ENCODE data around the gene LAIR2. TPM values are rescaled to one million over a fixed set of nuclear protein-coding genes. Genes with fewer than 3 reads are reported as not detected.

The LAIR2 gene
- not detected for total RNA-seq

GRCh38 chr19:54502518-54503048, at the start of gene LAIR2:
Gene LAIR2, plus strand, starts transcription at chr19:54502831. Its CDS starts 88 bp downstream, at chr19:54502919.
- TF ChIP-seq CTCF (IDR thresholded peaks at IDR 0.05): no peak
- DNase-seq (ENCODE audit: low spot score): no peak
- Histone ChIP-seq H3K27ac (no peak within 1 kb of the TSS), H3K4me3 (no peak within 1 kb of the TSS), H3K4me1 (no peaks in the 10 kb centered on the region), H3K36me3 (no peaks in the 10 kb centered on the region), H3K27me3 (no peaks in the 10 kb centered on the region), H3K9me3 (no peaks in the 10 kb centered on the region)

GRCh38 chr19:54453921-54454780, 48.5 kb upstream of the LAIR2 start:
- Histone ChIP-seq H3K9me3 (no peaks in the 10 kb centered on the region), H3K36me3 (peaks cover 80% of the 10 kb centered on the region), H3K4me3 (no peak overlapping the region), H3K4me1 (peaks cover 0 to 32% of the 10 kb centered on the region in 2 donors), H3K27ac (no peak overlapping the region), H3K27me3 (no peaks in the 10 kb centered on the region)
- no peak for DNase-seq (ENCODE audit: low spot score)
- no peak for TF ChIP-seq CTCF (IDR thresholded peaks at IDR 0.05)

- no peak for DNase-seq (ENCODE audit: low spot score)
- Histone ChIP-seq H3K36me3 (peaks cover 89% of the 10 kb centered on the region), H3K27me3 (no peaks in the 10 kb centered on the region), H3K9me3 (no peaks in the 10 kb centered on the region), H3K4me1 (peaks cover 0 to 27% of the 10 kb centered on the region in 2 donors), H3K4me3 (no peak overlapping the region), H3K27ac (no peak overlapping the region)
- no peak for TF ChIP-seq CTCF (IDR thresholded peaks at IDR 0.05)
Observed at GRCh38 chr19:54454781-54455675, 47.6 kb upstream of the LAIR2 start.

- no peak for DNase-seq (ENCODE audit: low spot score)
- peaks cover 0 to 23% of the 10 kb centered on the region in 2 donors for H3K4me1 ChIP-seq
- peaks cover 97% of the 10 kb centered on the region for H3K36me3 ChIP-seq
Observed at GRCh38 chr19:54455786-54456422, 46.7 kb upstream of the LAIR2 start.

More at GRCh38 chr19:54455786-54456422, 46.7 kb upstream of the LAIR2 start:
- no peak overlapping the region for H3K27ac ChIP-seq
- H3K9me3 ChIP-seq: no peaks in the 10 kb centered on the region
- TF ChIP-seq CTCF (IDR thresholded peaks at IDR 0.05): no peak
- H3K4me3 ChIP-seq: no peak overlapping the region
- no peaks in the 10 kb centered on the region for H3K27me3 ChIP-seq
